NCI-H2081 treated with DMSO at 0.1 percent for 48 hours (cell line): ENCODE measurements around the gene CYP8B1.

Source experiments
- DNase-seq: peaks from one replicate; lab custom pipeline; 2025; lab: John Stamatoyannopoulos, UW

Gene CYP8B1

GRCh38 chr3:42875325-42876151 is at the start of gene CYP8B1:
CYP8B1 (minus strand) TSS chr3:42875879; CDS start chr3:42875816, 63 bp downstream.
- no peak for DNase-seq

- no peak for DNase-seq
These were observed 47.9 kb upstream of the CYP8B1 start for GRCh38 chr3:42923606-42924005.

GRCh38 chr3:42914771-42915515 is 39.3 kb upstream of the CYP8B1 start:
- no peak for DNase-seq

GRCh38 chr3:42911551-42911950 is 35.9 kb upstream of the CYP8B1 start:
- no peak for DNase-seq

GRCh38 chr3:42908675-42909074 is 33.0 kb upstream of the CYP8B1 start:
- no peak for DNase-seq

- no peak for DNase-seq
These were observed 31.1 kb upstream of the CYP8B1 start for GRCh38 chr3:42906848-42907183.

- no peak for DNase-seq
These were observed 30.6 kb upstream of the CYP8B1 start, which contains the start of gene ZNF662 for GRCh38 chr3:42906070-42906847. ZNF662 (plus strand) TSS chr3:42906142; CDS start chr3:42908115, 1,973 bp downstream.

- no peak for DNase-seq
These were observed 30.0 kb upstream of the CYP8B1 start for GRCh38 chr3:42905740-42906069.

- DNase-seq, result no peak
These were observed 28.4 kb upstream of the CYP8B1 start for GRCh38 chr3:42904076-42904475.

- no peak for DNase-seq
These were observed 26.6 kb upstream of the CYP8B1 start for GRCh38 chr3:42902257-42902656.

GRCh38 chr3:42901073-42901415 is 25.4 kb upstream of the CYP8B1 start:
- no peak for DNase-seq

- DNase-seq, result no peak
These were observed 24.8 kb upstream of the CYP8B1 start for GRCh38 chr3:42900226-42901072.

- DNase-seq, result no peak
These were observed 23.4 kb upstream of the CYP8B1 start for GRCh38 chr3:42898896-42899675.

GRCh38 chr3:42895580-42895868 is 19.8 kb upstream of the CYP8B1 start:
- DNase-seq, result no peak

- DNase-seq, result no peak
These were observed 19.3 kb upstream of the CYP8B1 start for GRCh38 chr3:42894698-42895579.

GRCh38 chr3:42892807-42893206 is 17.1 kb upstream of the CYP8B1 start:
- DNase-seq, result no peak

GRCh38 chr3:42892169-42892568 is 16.5 kb upstream of the CYP8B1 start:
- no peak for DNase-seq

- no peak for DNase-seq
These were observed 15.4 kb upstream of the CYP8B1 start for GRCh38 chr3:42891042-42891441.

GRCh38 chr3:42887084-42887483 is 11.4 kb upstream of the CYP8B1 start:
- DNase-seq, result no peak

- no peak for DNase-seq
These were observed 10.7 kb upstream of the CYP8B1 start for GRCh38 chr3:42886294-42886822.
